Melanocyte of skin (primary cell): ENCODE results near the gene FERMT3. TPM values are rescaled to one million over a fixed set of nuclear protein-coding genes. Genes with fewer than 3 reads are reported as not detected.

Source experiments
- total RNA-seq, 2 donors: library from RNA; depleted of rRNA; stranded (reverse); fragments of >200 nt; gene quantifications; 2 replicates each; pipeline ENCODE4 v1.2.3, GENCODE V29; 2012

The FERMT3 gene
- 10 to 100 TPM; 31.6 to 41.3 TPM for total RNA-seq

DNA sequence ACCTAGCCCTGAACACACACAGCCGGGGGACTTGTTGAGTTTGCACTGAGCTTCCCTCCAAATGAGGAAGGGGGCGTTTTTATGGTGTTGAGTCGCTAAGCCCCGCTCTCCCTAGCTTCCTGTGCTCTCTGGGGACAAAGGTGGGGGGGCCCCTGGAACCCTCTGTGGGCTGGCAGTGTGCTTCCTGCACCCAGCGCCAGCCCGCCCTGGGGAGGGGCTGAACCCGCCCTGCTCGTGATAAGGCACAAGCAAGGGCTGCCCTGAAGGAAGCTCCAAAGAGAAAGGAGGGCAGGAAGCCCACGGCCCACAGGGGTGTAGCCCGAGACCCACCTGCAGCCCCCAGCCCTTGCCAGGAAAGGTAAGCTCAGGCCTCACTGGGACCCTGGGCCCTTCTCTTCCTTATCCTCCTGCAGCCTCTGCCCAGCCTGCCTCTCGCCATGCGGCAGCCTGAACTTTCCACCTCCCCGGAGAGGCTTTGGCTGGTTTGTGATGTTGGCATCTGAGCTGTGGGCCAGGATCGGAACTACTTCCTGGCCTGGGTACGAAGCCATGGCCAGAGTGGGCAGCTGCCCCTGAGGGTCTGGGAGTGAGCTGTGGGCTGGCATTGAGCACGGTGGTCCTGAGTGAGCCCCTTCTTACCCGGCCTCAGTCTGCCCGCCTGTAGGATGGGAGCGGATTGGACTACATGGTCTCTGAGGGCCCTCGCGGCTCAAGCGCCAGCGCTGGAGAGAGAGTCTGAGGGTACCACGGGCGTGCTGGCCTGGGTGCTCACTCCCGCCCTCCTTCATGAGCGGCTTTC, at the start of gene FERMT3:
TSS of gene FERMT3 (plus strand) at position 265 of the 799 bp plus-strand sequence. CDS start 644 bp downstream, outside the sequence.

DNA sequence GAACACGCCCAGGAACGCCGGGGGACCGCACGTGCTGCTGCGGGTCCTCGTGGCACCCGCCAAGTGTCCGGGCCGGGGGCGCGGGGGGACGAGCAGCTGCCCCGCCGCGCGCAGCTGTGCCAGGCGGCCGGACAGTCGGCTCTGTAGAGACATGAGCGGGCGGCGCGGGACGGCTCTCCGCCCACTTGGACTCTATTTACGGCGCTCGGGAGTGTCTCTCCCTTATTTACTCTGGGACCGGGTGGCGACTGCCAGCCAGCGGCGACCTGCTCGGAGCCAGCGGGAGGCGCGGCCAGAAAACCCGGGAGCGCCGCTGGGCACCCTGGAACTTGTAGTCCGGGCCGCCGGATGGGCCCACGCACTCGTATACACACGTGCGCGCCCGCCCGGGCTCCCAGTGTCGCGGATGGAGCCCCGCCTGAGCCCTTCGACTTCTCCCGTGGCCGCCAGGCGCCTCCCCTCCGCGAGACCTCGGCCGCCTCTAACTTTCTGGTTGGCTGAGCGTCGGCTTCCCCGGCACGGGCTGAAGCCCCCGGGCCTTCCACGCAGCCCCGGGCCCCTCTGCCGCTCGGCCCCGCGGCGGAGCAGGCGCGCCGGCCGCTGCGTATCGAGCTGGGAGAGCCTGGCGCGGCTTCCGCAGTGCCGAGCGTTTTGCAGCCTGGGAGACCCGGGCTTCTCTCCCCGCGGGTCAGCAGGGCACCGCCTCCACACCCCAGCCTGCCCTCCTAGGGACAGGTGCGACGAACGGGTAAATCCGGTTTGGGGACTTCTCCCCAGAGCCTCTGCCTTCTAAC, 40.5 kb upstream of the FERMT3 start, which contains the start of gene MACROD1:
TSS of gene MACROD1 (minus strand) at position 272 of the 794 bp plus-strand sequence. CDS start at position 153, 119 bp downstream.

DNA sequence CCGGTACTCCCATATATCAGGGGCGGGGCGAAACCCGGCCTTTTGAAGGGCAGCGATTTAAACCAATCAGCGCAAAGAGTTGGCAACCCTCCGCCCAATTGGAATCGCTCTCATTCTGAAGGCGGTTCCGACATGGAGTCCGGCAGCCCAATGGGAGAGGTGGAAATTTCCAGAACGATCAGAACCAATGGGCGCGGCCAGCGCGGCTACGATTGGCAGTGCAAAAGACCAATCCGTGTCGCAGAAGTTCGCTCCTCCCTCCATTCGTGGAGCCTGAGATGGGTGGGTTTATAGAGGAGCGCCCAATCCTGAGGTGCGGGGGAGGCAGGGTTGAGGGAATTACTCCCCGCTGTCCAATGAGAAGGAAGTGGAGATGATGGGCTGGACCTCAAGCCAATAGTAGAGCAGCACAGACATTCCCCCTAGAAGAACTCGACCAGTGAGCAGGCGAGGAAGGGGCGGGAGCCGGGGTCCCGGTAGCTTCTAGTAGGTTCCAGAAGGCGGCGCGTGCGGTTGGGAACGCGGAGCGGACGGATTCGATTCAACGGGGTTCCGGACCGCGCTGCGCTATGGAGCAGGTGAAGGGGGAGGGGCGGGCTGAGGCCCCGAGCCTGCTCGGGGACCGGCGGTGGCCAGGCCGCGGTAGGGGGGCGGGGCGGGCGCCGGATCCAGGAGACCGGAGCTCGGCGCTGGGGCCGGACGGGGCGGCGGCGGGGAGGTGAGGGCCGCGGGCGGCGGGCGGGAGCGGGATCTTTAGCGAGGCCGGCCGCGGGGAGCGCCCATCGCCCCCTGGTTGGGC, 20.6 kb upstream of the FERMT3 start, which contains the start of gene STIP1:
TSS of gene STIP1 (plus strand) at position 479 of the 799 bp plus-strand sequence. CDS start at position 570, 91 bp downstream.

DNA sequence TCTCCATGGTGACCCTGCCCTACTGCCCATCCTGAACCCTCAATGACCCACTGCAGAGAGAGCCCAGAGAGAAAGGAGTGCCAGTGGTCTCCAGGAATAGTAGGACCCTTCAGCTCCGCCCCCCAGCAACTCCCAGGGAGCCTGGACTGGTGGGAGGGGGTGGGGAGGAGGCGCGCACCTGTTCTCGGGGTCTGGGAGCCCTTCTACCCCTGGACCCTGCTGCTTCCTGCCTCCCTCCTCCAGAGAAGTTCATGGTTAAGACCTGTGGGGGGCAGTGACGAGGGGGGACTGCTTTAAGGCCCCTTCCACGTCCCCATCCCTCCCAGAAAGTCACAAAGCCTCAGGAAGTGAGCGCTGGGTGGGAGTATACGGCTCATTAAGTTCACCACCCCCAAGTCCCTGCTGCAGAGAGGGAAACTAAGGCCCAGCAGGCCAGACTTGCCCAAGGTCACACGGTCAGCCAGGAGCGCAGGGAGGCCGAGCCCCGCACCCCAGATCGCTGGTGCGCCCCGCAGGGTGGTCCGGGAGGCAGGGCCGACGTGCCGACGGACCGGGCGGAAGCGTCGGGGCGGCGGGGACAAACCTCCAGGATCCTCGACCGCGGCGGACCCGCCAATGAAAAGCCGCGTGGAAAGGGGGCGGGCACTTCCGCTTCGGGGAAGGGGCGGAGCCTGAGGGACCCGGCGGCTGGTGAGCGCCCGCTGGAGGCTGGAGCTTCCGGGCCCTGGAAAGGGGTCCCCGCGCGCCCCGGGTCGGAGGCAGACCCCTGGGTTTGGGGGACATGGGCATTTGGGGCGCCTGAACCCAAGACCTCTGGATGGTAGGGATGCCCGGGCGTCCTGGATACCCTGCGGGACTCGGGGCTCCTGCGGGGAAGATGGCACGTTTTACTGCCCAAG, 19.3 kb downstream of the FERMT3 start, which contains the start of the genes NUDT22 and TRPT1:
TSS of gene NUDT22 (plus strand) at position 667 of the 899 bp plus-strand sequence. CDS start 379 bp downstream, outside the sequence.
TSS of gene TRPT1 (minus strand) at position 579 of the 899 bp plus-strand sequence. CDS start at position 253, 326 bp downstream.

DNA sequence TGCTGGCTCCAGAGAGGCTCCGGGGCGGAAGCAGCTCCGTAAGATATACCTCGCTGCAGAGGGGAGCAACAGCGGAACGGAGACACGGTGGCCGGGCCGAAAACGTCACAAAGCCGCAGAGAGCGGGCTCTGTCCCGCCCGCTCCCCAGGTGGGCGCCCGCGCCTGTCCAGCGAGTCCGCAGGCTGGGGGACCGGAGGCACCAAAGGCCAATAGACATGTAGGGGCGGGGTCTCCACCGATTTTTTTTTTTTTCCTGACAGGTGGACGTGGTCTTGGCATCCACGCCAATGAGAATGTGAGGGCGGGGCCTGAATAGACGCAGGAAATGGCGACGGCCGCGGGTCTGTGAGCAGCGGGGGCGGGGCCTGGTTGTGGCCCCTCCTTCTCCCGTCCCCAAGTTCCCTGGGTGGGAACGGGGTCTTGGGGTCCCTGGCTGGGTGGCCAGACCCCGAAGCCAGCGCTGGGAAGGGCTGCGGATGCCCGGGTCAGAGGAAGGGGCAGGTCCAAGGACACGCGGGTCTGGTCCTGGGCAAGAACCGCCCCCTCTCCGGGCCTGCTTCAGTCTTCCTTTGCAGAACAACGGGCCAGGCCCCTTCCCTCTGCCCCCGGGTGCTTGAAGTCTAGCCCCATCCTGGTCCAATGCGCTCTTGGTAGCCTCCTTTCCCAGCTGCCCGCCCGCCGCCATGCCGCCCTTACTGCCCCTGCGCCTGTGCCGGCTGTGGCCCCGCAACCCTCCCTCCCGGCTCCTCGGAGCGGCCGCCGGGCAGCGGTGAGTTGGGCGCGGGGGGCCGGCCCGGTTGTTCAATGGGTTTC, 23.9 kb downstream of the FERMT3 start, which contains the start of gene DNAJC4:
TSS of gene DNAJC4 (plus strand) at position 378 of the 814 bp plus-strand sequence. CDS start at position 685, 307 bp downstream.

DNA sequence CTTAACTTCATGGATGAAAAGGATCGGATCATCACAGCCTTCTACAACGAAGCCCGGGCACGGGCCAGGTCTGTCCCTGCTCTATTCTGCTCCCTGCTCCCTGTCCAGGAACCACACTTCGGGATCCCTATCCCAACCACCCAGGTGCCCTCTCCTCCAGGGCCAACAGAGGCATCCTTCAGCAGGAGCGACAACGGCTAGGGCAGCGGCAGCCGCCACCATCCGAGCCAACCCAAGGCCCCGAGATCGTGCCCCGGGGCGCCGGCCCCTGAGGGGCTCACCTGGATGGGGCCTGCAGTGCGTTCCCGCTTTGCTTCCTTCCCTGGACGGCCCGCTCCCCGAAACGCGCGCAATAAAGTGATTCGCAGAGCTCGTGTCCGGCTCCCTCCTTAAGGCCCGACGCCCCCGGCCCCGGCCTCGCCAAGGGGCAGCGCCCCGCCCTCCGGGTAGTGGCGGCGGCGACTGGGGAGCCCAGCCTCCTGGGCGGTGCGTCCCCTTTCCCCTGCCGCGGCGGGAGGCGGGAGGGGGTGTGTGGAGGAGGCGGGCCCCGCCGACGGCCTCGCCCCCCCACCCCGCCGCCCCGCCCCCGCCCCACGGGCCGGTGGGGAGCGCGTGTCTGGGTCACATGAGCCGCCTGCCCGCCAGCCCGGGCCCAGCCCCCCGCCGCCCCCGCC, 27.5 kb downstream of the FERMT3 start, which contains the start of gene VEGFB:
TSS of gene VEGFB (plus strand) at position 672 of the 674 bp plus-strand sequence. CDS start 250 bp downstream, outside the sequence.

DNA sequence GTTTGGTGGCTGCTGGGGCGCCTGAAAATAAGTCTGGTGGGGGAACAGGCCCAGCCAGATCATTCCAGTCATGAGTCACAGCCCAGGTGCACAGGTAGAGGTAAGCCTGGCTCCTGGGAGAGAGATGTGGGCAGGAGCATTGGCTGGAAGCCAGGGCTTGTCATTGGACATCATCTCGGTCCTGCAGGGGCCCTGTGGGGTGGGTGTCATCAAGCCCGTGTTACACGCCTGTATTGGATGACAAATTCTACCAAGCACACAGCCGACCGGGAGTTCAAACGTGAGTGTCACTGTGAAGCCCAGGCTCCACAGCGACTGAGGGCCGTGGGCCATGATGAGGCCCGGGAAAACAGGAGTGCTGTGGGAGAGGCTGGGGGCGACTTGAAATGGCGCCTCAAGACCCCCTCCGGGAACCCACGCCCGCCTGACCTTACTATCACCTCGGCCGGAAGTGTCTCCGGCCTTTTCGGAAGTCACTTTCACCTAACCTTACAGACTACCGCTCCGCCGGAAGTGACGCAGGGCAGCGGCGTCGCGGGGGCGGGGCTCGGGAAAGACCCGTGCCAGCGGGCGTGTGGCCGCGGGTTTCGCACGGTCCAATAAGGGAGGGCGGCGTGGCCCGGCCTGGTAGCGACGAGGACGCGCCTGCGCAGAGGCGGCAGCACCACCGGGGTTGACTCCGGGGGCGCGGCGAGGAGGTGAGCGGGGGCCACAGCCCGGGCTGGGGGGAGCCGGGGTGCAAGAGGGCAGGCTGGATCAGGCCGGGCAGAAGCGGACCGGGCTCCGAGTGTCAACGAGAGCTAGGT, 34.1 kb downstream of the FERMT3 start, which contains the start of gene FKBP2:
TSS of gene FKBP2 (plus strand) at position 661 of the 806 bp plus-strand sequence. CDS start 1,293 bp downstream, outside the sequence.

DNA sequence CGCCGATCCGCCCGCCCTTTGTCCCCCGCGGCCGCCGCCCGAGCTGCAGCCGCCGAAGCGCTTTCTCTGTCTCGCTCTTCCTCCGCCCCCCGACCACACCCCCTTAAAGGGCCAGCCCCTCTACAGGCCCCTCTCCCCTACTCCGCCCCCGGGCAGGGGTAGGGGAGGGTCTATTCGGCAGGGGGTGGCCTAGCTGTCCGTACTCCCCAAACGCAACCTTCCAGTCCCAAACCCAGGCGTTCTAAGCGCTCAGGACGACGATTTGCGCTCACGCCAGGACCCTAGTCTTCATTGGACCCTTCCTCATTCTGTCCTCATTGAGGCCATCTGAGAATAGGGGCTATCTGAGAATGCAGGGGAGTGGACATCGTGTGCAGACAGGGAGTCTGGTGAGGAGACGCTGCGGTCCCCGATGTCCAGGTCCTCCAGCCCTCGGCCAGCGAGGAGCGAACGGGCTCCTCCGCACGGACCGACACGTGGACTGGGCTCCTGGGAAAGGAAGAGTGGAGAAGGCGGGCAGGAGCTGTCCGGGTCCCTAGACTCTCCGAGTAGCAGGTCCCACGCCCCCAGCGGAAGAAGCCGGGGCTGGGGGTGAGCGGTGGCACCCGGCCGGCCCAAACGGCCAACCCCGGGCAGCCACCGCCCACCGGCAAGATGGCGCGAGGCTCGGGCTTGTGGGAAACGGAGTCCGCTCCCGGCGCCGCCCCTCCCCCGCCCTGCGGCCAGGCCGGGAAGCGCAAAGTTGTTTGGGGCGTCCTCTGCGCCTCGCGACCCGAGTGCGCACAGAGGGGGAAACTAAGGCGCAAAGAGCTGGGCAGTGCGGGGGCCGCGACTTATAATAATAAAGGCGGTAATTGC, 40.6 kb downstream of the FERMT3 start, which contains the start of gene PPP1R14B:
TSS of gene PPP1R14B (minus strand) at position 73 of the 858 bp plus-strand sequence. CDS start 270 bp downstream, outside the sequence.

DNA sequence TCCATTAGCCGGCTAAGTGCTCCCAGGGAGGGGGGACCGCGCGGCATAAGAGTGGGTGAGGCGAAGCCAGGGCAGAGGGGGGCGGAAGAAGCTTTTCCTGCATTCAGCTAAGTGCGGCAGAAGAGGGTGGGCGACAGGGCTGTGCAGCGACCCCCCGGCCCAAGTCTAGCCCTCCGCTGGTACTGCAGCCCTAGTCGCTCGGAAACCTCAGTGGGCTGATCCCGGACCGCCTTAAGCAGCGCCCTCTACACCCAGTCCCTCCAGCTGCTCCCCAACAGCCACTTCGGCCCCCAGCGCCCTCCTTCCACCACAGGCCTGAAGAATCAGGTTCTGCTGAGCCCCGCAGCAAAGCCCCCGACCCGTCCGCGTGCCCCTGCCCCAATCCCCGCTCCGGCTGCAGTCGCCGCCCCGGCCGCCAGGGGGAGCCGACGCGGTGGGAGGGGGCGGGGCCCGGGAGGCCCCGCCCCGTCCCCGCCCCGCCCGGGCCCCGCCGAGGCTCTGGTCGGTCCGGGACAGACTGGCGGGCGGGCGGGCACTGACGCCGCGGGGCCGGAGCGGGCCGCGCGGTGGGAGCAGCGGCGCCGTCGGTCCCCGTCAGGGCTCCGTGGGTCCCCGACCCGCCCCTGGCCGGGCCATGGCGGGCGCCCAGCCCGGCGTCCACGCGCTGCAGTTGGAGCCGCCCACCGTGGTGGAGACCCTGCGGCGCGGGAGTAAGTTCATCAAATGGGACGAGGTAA, 44.7 kb downstream of the FERMT3 start, which contains the start of gene PLCB3:
TSS of gene PLCB3 (plus strand) at position 515 of the 737 bp plus-strand sequence. CDS start at position 635, 120 bp downstream.

Other genes with a start within 250 kb of the FERMT3 start
- 100 to 1,000 TPM; 365 to 406 TPM for gene COX8A, start 232.1 kb upstream of the FERMT3 start, total RNA-seq
- gene OTUB1, start 220.3 kb upstream of the FERMT3 start, total RNA-seq: 10 to 100 TPM; 58.2 to 74.3 TPM
- gene FLRT1, start 170.8 kb upstream of the FERMT3 start, total RNA-seq: not detected
- gene MACROD1, start 40.6 kb upstream of the FERMT3 start, total RNA-seq: 10 to 100 TPM; 20.0 to 23.3 TPM
- 100 to 1,000 TPM; 176 to 357 TPM for gene STIP1, start 20.6 kb upstream of the FERMT3 start, total RNA-seq
- gene TRPT1, start 19.5 kb downstream of the FERMT3 start, total RNA-seq: 10 to 100 TPM; 21.0 to 33.0 TPM
- gene NUDT22, start 19.6 kb downstream of the FERMT3 start, total RNA-seq: 10 to 100 TPM; 64.0 to 75.3 TPM
- 10 to 100 TPM in 1 of 2 donors, 1 to 10 TPM in 1; 4.3 to 11.4 TPM for gene DNAJC4, start 23.8 kb downstream of the FERMT3 start, total RNA-seq
- 10 to 100 TPM; 42.6 to 57.1 TPM for gene VEGFB, start 27.9 kb downstream of the FERMT3 start, total RNA-seq
- 10 to 100 TPM; 28.2 to 57.3 TPM for gene FKBP2, start 34.4 kb downstream of the FERMT3 start, total RNA-seq
- gene PPP1R14B, start 40.2 kb downstream of the FERMT3 start, total RNA-seq: 100 to 1,000 TPM in 1 of 2 donors, 10 to 100 TPM in 1; 66.8 to 144 TPM
- 10 to 100 TPM; 20.0 to 28.0 TPM for gene PLCB3, start 44.8 kb downstream of the FERMT3 start, total RNA-seq
- 10 to 100 TPM; 60.6 to 69.5 TPM for gene BAD, start 77.9 kb downstream of the FERMT3 start, total RNA-seq
- 10 to 100 TPM; 16.0 to 21.7 TPM for gene GPR137, start 79.1 kb downstream of the FERMT3 start, total RNA-seq
- under 1 TPM in 1 of 2 donors, not detected in 1; 0.34 TPM for gene KCNK4, start 84.6 kb downstream of the FERMT3 start, total RNA-seq
- under 1 TPM; 0.34 to 0.67 TPM for gene CATSPERZ, start 93.6 kb downstream of the FERMT3 start, total RNA-seq
- gene ESRRA, start 98.8 kb downstream of the FERMT3 start, total RNA-seq: 10 to 100 TPM; 29.9 to 37.6 TPM
- 100 to 1,000 TPM; 121 to 195 TPM for gene TRMT112, start 110.8 kb downstream of the FERMT3 start, total RNA-seq
- gene PRDX5, start 111.4 kb downstream of the FERMT3 start, total RNA-seq: 100 to 1,000 TPM; 128 to 150 TPM
- gene CCDC88B, start 133.5 kb downstream of the FERMT3 start, total RNA-seq: 1 to 10 TPM; 2.1 to 2.7 TPM
- gene RPS6KA4, start 152.4 kb downstream of the FERMT3 start, total RNA-seq: 10 to 100 TPM; 48.6 to 50.2 TPM